Neural progenitor cell (in vitro differentiated cells): Measurements from ENCODE around the gene SYT5. TPM values are rescaled to one million over a fixed set of nuclear protein-coding genes. Genes with fewer than 3 reads are reported as not detected.

ENCODE experiments used
- DNase-seq: peaks from one replicate; pipeline ENCODE4 v3.0.0-alpha.2; 2016; ENCODE audit warnings: low spot score
- H2AFZ ChIP-seq: fragments of 200-600 bp; sonication (generic); replicated peaks from 2 replicates; pipeline ENCODE4 v1.6.1; 2016; ENCODE audit warnings: antibody characterized with exemption
- H3F3A ChIP-seq: fragments of 200-600 bp; sonication (generic); 2 replicates; pipeline ENCODE4 v1.6.1; 2016; ENCODE audit warnings: antibody characterized with exemption, low read depth
- H3K27ac ChIP-seq: fragments of 200-600 bp; sonication (generic); 2 replicates; pipeline ENCODE4 v1.5.1; 2016; ENCODE audit warnings: mild to moderate bottlenecking
- H3K27me3 ChIP-seq: fragments of 200-600 bp; sonication (generic); 2 replicates; pipeline ENCODE4 v1.6.1; 2016; ENCODE audit warnings: mild to moderate bottlenecking, moderate library complexity
- H3K36me3 ChIP-seq: fragments of 200-600 bp; sonication (generic); 2 replicates; pipeline ENCODE4 v1.5.1; 2016
- H3K4me1 ChIP-seq: fragments of 200-600 bp; sonication (generic); 2 replicates; pipeline ENCODE4 v1.6.1; 2016; ENCODE audit warnings: mixed run types
- H3K4me2 ChIP-seq: fragments of 200-600 bp; sonication (generic); 2 replicates; pipeline ENCODE4 v1.6.1; 2016
- H3K4me3 ChIP-seq: fragments of 200-600 bp; sonication (generic); 2 replicates; pipeline ENCODE4 v1.5.1; 2016
- H3K79me2 ChIP-seq: fragments of 200-600 bp; sonication (generic); 2 replicates; pipeline ENCODE4 v1.6.1; 2016; ENCODE audit warnings: low read depth
- H3K9ac ChIP-seq: fragments of 200-600 bp; sonication (generic); 2 replicates; pipeline ENCODE4 v1.6.1; 2016
- H3K9me3 ChIP-seq: fragments of 200-600 bp; sonication (generic); 2 replicates; pipeline ENCODE4 v1.5.1; 2016; ENCODE audit warnings: low read depth
- H4K20me1 ChIP-seq: fragments of 200-600 bp; sonication (generic); 2 replicates; pipeline ENCODE4 v1.6.1; 2016; ENCODE audit warnings: low read depth
- H3K27ac Mint-ChIP-seq: 3 replicates; pipeline ENCODE4 v1.8.0; 2021; ENCODE audit warnings: mixed read lengths
- H3K27me3 Mint-ChIP-seq: 2 replicates; pipeline ENCODE4 v1.8.0; 2022; ENCODE audit warnings: low read depth, mild to moderate bottlenecking, inconsistent platforms, moderate library complexity, mixed read lengths; ENCODE audit not compliant: insufficient read depth
- H3K36me3 Mint-ChIP-seq: 3 replicates; pipeline ENCODE4 v1.8.0; 2021; ENCODE audit warnings: mixed read lengths
- H3K4me1 Mint-ChIP-seq: 3 replicates; pipeline ENCODE4 v1.8.0; 2021; ENCODE audit warnings: mixed read lengths
- H3K4me3 Mint-ChIP-seq: 3 replicates; pipeline ENCODE4 v1.8.0; 2021; ENCODE audit warnings: mild to moderate bottlenecking, moderate library complexity, mixed read lengths
- H3K9me3 Mint-ChIP-seq: 3 replicates; pipeline ENCODE4 v1.8.0; 2020; ENCODE audit warnings: mixed read lengths
- EZH2 ChIP-seq: fragments of 200-600 bp; sonication (generic); IDR thresholded peaks from 2 replicates; pipeline ENCODE4 v1.6.1; 2017; ENCODE audit warnings: antibody characterized with exemption, mild to moderate bottlenecking, moderate library complexity
- EZH2phosphoT487 ChIP-seq: fragments of 200-600 bp; sonication (generic); IDR thresholded peaks from 2 replicates; pipeline ENCODE4 v1.6.1; 2017; ENCODE audit warnings: antibody characterized with exemption
- total RNA-seq: library from RNA; depleted of rRNA; stranded (reverse); fragments of >200 nt; gene quantifications from 2 replicates; pipeline ENCODE4 v1.2.3, GENCODE V29; 2015; ENCODE audit warnings: low replicate concordance
- TF ChIP-seq, protein P1 (sequence below): fragments of 200-600 bp; sonication (generic); IDR thresholded peaks from 2 replicates; pipeline ENCODE4 v1.5.1; 2017; ENCODE audit warnings: antibody characterized with exemption, mild to moderate bottlenecking

SYT5 gene
- total RNA-seq, 1 donor from 2014 or later = not detected

DNA sequence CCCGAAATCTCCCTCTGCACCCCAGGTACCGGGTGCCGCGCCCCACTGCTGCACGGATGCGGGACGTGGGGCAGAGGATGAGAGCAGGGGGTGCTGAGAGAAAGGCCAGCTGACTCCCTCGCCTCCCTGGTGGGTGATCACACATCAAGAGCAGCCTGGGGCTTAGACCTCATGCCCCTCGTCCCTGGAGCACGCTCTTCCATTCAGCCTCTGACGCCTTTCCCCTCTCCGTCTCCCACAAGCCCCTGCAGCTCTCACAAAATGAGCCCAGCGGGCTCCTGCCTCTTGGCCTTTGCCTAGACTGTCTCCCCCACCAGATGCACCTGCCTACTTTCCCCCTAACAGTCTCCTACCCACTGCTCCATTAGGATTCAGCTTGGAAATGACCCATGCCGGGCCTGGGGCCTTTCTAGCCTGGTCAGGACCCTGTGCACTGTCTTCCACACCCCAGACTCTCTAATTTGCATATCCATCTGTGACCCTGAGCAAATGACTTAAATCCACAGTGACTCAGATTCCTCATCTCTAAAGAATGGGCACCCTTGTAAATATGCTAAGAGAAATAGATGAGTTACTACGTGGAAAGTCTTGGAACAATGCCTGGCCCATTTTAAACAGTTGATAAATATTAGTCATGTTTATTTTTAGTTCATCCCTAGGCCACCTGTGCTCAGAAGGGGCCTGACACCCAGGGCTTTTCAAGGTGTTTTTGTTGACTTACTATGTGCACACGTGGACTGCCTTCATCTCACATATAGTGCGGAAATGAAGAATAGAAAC is 29.8 kb upstream of the SYT5 start:
- Mint-ChIP-seq H3K4me3 (peak overlapping the region; percentile 60), H3K27me3 (peaks cover 9% of the 10 kb centered on the region), H3K27ac (peak overlapping the region; percentile 57), H3K4me1 (peaks cover 25% of the 10 kb centered on the region), H3K9me3 (peaks cover 4% of the 10 kb centered on the region), H3K36me3 (no peaks in the 10 kb centered on the region)
- TF ChIP-seq EZH2phosphoT487 (no peak), EZH2 (no peak)
- TF ChIP-seq, protein P1, sequence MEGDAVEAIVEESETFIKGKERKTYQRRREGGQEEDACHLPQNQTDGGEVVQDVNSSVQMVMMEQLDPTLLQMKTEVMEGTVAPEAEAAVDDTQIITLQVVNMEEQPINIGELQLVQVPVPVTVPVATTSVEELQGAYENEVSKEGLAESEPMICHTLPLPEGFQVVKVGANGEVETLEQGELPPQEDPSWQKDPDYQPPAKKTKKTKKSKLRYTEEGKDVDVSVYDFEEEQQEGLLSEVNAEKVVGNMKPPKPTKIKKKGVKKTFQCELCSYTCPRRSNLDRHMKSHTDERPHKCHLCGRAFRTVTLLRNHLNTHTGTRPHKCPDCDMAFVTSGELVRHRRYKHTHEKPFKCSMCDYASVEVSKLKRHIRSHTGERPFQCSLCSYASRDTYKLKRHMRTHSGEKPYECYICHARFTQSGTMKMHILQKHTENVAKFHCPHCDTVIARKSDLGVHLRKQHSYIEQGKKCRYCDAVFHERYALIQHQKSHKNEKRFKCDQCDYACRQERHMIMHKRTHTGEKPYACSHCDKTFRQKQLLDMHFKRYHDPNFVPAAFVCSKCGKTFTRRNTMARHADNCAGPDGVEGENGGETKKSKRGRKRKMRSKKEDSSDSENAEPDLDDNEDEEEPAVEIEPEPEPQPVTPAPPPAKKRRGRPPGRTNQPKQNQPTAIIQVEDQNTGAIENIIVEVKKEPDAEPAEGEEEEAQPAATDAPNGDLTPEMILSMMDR = no peak
- Histone ChIP-seq H3K9me3 (no peaks in the 10 kb centered on the region), H3K4me1 (peaks cover 3% of the 10 kb centered on the region), H3K27me3 (no peaks in the 10 kb centered on the region), H3K79me2 (no peaks in the 10 kb centered on the region), H2AFZ (no peak overlapping the region), H3K27ac (no peak overlapping the region), H4K20me1 (no peaks in the 10 kb centered on the region), H3K36me3 (no peaks in the 10 kb centered on the region), H3F3A (no peaks in the 10 kb centered on the region), H3K9ac (no peak overlapping the region), H3K4me3 (no peak overlapping the region), H3K4me2 (no peak overlapping the region)
- DNase-seq = no peak

DNA sequence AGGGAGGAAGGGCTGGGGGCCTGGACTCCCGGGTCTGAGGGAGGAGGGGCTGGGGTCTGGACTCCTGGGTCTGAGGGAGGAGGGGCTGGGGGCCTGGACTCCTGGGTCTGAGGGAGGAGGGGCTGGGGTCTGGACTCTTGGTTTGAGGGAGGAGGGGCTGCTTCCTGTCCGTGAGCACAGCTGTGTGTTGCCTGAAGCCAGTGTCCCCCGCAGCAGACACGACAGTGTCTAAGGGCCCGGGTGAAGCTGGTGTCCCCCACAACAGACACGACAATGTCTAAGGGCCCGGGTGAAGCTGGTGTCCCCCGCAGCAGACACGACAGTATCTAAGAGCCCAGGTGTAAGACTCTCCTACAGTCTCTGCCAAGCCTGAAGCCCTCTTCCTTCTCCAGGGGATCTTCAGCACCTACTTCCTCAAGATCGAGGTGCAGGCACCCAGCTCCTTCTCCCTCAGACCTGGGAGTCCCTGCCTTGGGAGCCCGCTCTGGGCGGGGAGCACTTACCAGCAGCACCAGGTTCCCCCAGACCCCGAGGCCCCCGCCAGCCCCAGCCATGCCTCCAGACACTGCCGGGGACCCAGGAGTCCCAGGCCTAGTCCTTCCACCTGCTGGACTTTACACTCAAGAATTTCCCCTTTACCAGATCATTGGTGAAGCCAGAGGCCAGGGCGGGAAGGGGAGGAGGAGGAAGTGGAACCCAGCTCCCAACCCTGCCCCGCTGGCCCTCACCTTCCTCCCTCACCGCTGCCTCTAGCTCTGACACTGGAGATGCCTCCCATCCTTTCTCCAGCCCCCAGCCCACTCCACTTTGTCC is 29.0 kb upstream of the SYT5 start, which contains the start of gene PTPRH:
PTPRH (minus strand) TSS at position 622 of the 813 bp plus-strand sequence; CDS start at position 554, 68 bp downstream.
- H3K27me3 Mint-ChIP-seq = peaks cover 8% of the 10 kb centered on the region
- Histone ChIP-seq H3K4me2 (no peak within 1 kb of the TSS), H3K36me3 (no peaks in the 10 kb centered on the region), H3K4me1 (peaks cover 3% of the 10 kb centered on the region), H3K27me3 (no peaks in the 10 kb centered on the region), H3F3A (no peaks in the 10 kb centered on the region), H3K9ac (no peak within 1 kb of the TSS), H3K27ac (no peak within 1 kb of the TSS), H3K9me3 (no peaks in the 10 kb centered on the region), H4K20me1 (no peaks in the 10 kb centered on the region), H3K79me2 (no peaks in the 10 kb centered on the region), H3K4me3 (no peak within 1 kb of the TSS), H2AFZ (no peak within 1 kb of the TSS)
- TF ChIP-seq EZH2 (no peak), EZH2phosphoT487 (no peak)
- TF ChIP-seq, protein P1 = no peak
- no peak for DNase-seq
- H3K4me3 Mint-ChIP-seq = peak within 1 kb of the TSS; percentile 60
- no peaks in the 10 kb centered on the region for H3K36me3 Mint-ChIP-seq
- peaks cover 25% of the 10 kb centered on the region for H3K4me1 Mint-ChIP-seq
- peak within 1 kb of the TSS; percentile 57 for H3K27ac Mint-ChIP-seq
- peaks cover 2% of the 10 kb centered on the region for H3K9me3 Mint-ChIP-seq

DNA sequence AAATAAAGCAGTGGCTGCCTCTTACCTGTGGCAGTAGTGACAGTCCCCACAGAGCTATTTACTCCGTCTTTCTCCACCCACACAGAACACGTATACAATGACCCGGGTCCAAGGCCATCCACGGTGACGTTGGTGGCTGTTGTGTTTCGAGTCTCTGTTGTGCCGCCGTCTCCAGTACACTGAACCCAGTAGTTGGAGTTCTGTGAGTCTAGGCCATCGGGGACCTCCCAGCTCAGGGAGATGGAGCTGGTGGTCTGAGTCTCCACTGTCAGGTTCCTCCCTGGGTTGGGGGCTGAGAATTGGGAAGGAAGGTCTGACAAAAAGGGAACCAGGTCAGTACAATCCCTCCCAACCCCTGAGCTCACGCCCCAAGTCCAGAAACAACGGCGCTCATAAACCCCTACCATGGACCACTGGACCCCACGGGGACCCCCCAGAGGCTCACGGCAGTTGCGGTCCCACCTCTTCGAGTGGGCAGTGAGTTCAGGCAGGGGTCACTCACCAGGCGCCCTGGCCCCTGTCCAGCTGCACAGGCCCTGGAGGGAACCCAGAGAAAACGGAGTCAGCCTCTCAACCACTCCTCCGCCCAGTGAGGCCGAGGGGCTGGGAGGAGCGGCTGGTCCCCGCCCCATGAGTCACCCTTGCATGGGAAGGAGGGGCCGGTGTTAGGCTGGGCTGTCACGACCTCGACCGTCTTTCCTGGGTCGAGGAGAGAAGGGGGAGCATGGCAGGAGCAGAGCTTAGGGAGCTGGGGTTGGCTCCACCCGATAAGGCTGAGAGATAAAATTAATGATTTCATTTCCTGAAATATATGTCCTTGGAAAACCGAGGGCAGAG is 26.8 kb upstream of the SYT5 start:
- DNase-seq = peak; percentile 77
- Histone ChIP-seq H3K4me1 (peaks cover 3% of the 10 kb centered on the region), H3K4me3 (no peak overlapping the region), H3K9ac (no peak overlapping the region), H3K27ac (no peak overlapping the region), H3K9me3 (no peaks in the 10 kb centered on the region), H4K20me1 (no peaks in the 10 kb centered on the region), H3K4me2 (no peak overlapping the region), H3K79me2 (no peaks in the 10 kb centered on the region), H2AFZ (no peak overlapping the region), H3K36me3 (no peaks in the 10 kb centered on the region), H3F3A (no peaks in the 10 kb centered on the region), H3K27me3 (no peaks in the 10 kb centered on the region)
- no peaks in the 10 kb centered on the region for H3K36me3 Mint-ChIP-seq
- H3K4me3 Mint-ChIP-seq = peak overlapping the region; percentile 78
- H3K27me3 Mint-ChIP-seq = peaks cover 4% of the 10 kb centered on the region
- no peaks in the 10 kb centered on the region for H3K9me3 Mint-ChIP-seq
- H3K27ac Mint-ChIP-seq = peak overlapping the region; percentile 90
- H3K4me1 Mint-ChIP-seq = peaks cover 19% of the 10 kb centered on the region
- TF ChIP-seq EZH2phosphoT487 (no peak), EZH2 (no peak)
- TF ChIP-seq, protein P1 = no peak
